GM19463 (cell line): Measurements from ENCODE around the gene EIF2D.
"Not testable (repeated sequence)": the region's sequence is repeated elsewhere in the genome, so short reads cannot be mapped to it uniquely, and the experiment has no call there.

ENCODE experiments used
- ATAC-seq: cut with Tn5 transposase; IDR thresholded peaks from one replicate; pipeline ENCODE4 v1.9.1; 2021; ENCODE audit warnings: mild to moderate bottlenecking, moderate library complexity; ENCODE audit not compliant: unreplicated experiment

EIF2D gene, protein sequence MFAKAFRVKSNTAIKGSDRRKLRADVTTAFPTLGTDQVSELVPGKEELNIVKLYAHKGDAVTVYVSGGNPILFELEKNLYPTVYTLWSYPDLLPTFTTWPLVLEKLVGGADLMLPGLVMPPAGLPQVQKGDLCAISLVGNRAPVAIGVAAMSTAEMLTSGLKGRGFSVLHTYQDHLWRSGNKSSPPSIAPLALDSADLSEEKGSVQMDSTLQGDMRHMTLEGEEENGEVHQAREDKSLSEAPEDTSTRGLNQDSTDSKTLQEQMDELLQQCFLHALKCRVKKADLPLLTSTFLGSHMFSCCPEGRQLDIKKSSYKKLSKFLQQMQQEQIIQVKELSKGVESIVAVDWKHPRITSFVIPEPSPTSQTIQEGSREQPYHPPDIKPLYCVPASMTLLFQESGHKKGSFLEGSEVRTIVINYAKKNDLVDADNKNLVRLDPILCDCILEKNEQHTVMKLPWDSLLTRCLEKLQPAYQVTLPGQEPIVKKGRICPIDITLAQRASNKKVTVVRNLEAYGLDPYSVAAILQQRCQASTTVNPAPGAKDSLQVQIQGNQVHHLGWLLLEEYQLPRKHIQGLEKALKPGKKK

GRCh38 chr1:206612129-206612876, at the start of gene EIF2D:
Gene EIF2D, minus strand, starts transcription at chr1:206612465. Its CDS starts 123 bp downstream, at chr1:206612342.
- peak; percentile 94 for ATAC-seq

DNA sequence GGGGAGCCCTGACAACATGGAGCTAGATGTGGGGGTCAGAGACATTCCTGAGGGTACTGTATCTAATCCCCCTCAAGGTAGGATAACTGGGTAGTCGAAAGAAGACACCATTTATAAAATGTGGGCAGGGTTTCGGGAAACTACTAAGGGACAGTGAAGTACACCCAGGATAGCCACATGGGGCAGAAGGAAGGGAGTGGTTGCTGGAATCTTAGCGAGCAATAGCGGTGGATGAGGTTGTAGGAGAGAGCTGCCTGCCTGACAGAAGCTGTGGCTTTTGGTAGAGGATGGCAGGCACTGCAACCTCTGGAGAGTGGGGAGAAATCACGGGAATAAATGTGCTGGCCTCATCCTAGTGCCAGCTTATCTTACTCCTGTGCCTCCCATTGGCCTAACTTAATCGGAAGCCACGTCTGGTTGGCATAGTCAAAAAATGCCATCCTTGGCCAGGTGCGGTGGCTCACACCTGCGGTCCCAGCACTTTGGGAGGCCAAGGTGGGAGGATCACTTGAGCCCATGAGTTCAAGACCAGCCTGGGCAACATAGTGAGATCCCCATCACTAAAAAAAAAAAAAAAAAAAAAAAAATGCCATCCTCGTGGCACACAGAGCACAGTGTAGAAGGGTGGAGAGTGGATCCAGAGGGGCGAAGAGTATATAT, 49.0 kb upstream of the EIF2D start:
- no peak for ATAC-seq

DNA sequence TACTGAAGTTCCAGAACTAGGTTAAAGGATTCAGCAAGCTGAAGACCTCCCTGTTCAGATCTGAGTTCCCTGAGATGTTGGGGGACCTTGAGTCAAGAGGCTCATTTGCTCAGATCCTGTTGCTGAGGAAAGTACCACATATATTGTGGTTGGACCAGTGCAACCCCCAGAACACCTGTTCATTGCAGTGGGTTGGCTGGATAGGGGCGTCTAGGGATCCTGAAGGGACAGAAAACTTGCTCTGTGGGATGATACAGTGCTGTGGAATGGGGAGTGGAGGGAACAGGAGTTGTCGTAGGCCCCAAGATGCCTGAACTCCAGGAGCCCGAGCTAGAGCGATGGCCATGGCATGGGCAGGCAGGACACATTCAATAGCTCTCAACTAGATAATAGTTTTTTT, 47.9 kb upstream of the EIF2D start:
- ATAC-seq = no peak

- no peak for ATAC-seq
Measured at GRCh38 chr1:206658981-206659273, 46.7 kb upstream of the EIF2D start.

DNA sequence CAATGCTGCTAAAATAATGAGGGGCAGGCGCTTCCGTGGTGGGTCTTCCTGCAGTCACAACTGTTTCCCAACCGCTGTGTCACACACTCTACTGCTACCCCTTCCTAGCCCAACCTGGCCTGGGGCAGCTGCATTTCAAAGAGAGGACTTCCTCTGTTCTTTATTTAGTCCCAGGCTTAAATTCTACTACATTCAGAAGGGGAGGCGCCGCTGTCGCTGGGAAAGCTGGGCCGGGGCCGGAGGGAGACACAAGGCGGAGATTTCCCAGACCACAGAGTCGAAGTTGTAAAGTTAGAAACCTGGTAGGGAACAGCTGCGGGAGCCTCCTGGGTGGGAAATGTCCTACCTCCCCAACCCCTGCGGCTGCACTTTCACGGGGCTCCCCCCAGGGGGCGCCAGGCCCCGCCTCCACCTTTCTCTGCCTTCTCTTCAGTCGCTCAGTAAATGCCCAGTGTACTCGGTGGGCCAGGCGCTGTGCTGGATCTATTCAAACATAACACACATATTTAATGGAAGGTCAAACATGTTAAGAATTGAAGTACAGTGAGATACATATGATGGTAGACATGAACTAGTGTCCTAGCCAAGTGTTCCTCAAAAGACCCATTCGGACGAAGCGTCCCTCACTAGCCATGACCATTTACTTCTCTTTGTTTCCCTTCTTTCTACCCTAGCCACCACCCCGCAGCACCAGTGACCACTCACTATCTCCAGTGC, 46.2 kb upstream of the EIF2D start:
- no peak for ATAC-seq

DNA sequence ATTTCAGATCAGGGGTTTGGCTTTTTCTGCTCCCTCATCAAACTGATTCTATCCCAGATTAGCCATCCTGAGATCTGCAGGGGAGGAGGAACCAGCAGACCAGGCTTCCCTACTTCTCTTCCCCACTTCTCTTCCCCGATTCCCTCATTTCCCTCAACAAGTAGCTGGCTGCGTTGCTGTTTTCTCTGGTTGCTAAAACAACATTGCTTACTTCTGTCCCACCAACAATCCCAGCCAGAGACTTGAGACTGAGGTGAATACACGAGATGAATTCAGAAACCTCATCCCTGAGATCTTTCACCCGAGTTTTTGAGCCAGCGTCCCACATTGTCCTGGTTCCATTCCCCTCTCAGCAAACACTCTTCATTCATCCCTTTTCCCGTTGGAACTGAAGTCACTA, 45.5 kb upstream of the EIF2D start:
- ATAC-seq = no peak

DNA sequence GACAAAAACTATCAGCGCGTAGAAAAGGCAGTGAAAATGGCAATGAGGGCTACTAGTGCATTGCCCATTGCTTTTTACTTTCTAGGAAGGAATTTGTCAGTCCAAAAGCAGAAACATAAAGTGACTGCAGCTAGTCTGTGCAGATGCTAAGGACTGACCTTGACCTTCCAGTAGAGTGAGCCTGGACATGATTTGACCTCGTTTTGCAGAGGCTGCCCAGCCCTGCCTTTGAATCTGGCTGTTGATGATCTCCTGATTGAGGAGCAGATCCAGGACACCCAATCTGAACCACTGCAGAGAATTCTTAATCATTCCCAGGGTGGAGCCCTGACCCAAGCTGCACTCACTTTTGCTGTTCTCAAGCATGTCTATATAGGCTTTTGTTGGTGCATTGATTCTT, 44.7 kb upstream of the EIF2D start:
- ATAC-seq = no peak

DNA sequence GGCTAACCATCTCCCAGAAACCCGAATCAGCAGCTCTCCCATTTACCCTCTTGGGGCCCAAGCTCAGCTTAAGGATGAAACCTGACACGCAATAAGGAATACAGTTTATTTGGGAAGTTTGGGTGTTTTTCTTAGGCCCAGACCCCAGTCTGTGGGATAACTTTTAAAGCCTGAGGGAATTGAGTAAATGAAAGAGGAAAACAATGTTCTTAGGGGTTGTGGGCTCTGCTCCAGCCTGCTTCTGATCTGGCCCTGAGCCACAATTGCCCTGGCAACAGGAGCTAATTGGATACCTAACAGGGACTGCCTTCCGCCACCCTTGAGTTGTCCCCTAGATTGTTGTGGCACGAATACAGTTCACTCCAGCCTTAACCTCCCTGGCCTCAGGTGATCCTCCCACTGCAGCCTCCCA, 43.2 kb upstream of the EIF2D start:
- no peak for ATAC-seq

DNA sequence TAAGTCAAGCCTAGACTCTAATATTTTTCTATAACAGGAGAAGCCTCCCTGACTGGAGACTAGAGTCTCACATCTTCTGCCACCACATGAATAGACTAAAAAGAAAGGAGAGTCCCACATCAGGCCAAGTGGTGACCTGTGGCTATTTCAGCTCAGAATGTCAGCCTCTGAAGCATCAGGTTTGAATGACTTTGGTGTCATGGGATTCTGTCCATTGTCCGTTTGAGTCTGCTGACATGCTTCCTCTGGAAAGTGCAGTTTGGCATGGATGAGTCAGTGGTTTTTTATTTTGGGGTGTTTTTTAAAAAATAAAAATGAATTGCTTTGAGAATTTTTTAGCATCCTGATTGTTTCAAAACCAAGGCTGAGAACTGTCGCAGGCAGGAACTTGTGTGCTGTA, 42.6 kb upstream of the EIF2D start:
- no peak for ATAC-seq

DNA sequence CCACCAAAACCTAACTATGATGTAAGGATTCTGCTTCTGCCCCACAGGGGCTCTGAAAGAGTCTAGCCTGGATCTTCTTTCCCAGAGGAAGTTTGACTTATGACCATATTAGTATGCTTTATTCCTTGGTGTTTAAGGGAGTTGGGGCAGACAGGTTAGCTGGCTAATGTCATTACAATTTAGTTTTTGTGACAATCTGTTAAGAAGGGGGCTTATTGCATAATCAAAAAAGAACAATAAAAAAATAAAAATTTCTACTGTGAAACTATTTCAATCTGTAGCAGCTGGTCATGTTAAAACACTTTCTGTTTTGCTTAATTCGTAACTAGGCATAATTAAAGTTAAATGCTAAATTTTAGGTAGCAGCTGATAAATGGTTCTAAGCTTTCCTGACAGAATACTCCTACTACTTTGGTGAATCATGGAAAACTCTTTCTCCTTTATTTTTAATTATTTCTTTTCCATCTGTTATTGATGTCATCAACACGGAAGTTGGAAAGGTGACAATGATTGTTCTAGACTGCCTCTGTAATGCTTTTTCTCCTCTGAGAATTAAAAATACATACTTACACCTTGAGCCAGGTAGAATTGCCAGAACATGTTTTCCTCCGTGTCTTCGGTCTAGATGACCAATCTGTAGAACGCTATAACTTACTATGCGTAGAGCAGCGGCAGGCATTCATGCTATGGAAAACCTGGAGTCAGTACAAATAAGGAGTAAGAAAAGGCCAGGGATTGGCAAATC, 41.6 kb upstream of the EIF2D start:
- ATAC-seq = no peak

- ATAC-seq = no peak
Measured at GRCh38 chr1:206651958-206652890, 40.0 kb upstream of the EIF2D start.

DNA sequence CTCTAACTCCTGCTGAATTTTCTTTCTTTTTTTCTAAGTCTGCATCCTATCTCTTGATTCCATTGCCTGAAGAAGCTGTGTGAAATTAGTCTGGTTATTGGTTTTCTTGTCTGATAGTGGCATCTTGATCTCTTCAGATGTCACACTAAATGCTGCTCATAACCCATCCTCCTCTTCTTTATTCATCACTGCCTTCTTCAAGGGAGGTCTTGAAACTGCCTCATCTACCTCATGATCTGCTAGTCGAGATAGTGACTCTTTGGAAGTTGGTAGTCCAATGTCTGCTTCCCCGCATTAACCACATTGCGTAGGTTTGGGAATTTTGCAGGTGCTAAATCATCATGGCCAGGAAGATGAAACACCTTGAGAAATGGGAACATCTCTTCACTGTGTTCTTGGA, 38.7 kb upstream of the EIF2D start:
- no peak for ATAC-seq

DNA sequence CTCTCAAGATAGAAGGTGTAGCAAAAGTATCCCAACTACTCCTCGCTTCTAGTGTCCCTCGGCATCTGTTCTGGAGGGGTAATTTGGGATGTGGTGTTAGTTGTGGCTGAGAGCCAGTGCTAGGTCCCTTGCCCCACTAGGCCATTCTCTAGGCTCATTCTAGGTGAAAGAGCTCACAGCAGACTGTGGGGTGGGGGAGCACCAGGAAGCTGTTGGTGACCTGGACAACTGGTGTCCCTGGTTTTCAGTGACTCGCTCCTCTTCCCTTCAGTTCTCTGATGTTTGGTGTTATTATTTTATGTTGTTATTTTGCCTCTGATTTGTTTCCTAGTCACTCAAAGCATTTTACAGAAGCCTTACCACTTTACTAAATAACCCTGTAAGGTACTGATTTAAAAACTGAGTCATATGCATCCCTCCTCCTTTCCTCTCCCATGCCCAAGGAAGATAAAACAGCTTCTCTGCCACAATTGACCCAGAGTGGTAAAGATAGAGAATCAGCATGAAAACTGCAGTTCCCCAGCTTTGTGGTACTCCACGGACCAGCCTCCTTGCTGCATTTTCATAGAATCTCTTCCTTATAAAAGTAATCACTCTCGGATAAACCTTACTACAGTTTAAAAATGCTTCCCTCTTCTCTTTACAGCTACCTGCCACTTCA, 37.1 kb upstream of the EIF2D start:
- no peak for ATAC-seq

DNA sequence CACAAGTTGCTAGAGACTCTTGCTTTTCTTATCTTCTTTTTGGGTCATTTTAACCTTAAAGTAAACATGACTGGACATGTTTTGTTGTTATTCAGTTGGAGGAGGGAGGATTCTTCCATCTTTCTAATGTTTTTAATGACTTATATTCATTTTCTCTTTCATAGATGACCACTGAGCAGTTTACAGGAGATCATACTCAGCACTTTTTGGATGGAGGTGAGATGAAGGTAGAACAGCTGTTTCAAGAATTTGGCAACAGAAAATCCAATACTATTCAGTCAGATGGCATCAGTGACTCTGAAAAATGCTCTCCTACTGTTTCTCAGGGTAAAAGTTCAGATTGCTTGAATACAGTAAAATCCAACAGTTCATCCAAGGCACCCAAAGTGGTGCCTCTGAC, 35.0 kb upstream of the EIF2D start:
- no peak for ATAC-seq

DNA sequence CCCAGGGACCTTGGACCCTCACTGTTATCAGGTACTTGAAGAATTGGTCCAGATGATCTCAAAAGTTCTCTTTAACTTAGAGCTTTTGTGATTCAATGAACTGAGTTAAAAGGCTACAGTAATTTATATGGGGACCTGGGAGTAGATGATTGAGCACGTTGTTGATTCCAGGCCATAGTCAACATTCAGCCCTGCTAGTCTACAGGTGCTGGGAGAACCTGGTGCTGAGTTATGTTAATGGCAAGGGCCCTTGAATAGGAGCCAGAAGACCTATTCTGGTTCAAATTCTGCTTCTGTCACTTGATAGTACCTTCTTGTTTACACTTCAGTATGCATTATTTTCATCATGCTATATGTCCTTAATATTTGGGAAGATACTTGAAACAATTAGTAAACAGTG, 34.2 kb upstream of the EIF2D start:
- no peak for ATAC-seq

- ATAC-seq = no peak
Measured at GRCh38 chr1:206643118-206643698, 30.9 kb upstream of the EIF2D start.

- not testable (repeated sequence) for ATAC-seq
Measured at GRCh38 chr1:206642074-206642473, 29.8 kb upstream of the EIF2D start.

GRCh38 chr1:206637605-206638004, 25.3 kb upstream of the EIF2D start:
- no peak for ATAC-seq
